SU-DHL-6 (cell line): ENCODE measurements around the gene C2CD4A.

Experiments used
- H2AFZ ChIP-seq: fragments of 200-600 bp; sonication (generic); 2 replicates; pipeline ENCODE4 v1.6.1; 2014; ENCODE audit warnings: low read depth, mild to moderate bottlenecking, moderate library complexity, mixed read lengths, antibody characterized with exemption, low read length; ENCODE audit not compliant: severe bottlenecking
- H3F3A ChIP-seq: fragments of 200-600 bp; shearing (Covaris generic); 2 replicates; pipeline ENCODE4 v1.6.0; 2016; ENCODE audit warnings: antibody characterized with exemption, mild to moderate bottlenecking; ENCODE audit not compliant: insufficient read depth
- H3K27ac ChIP-seq: fragments of 200-600 bp; sonication (generic); 2 replicates; pipeline ENCODE4 v1.5.1; 2016; ENCODE audit warnings: low read depth, mild to moderate bottlenecking, low read length, moderate library complexity, mixed read lengths
- H3K27me3 ChIP-seq: fragments of 200-600 bp; sonication (generic), shearing (Covaris generic); 2 replicates; pipeline ENCODE4 v1.6.0; 2014; ENCODE audit warnings: mild to moderate bottlenecking, low read length
- H3K36me3 ChIP-seq: fragments of 200-600 bp; sonication (generic); 2 replicates; pipeline ENCODE4 v1.6.1; 2014; ENCODE audit warnings: mild to moderate bottlenecking, low read length, mixed read lengths
- H3K4me2 ChIP-seq: fragments of 300-600, 200-600 bp; shearing (Covaris generic), sonication (generic); 2 replicates; pipeline ENCODE4 v1.6.0; 2014; ENCODE audit warnings: low read length, low read depth, mild to moderate bottlenecking; ENCODE audit not compliant: poor library complexity, severe bottlenecking
- H3K4me3 ChIP-seq: fragments of 200-600 bp; sonication (generic); 2 replicates; pipeline ENCODE4 v1.5.1; 2014; ENCODE audit warnings: antibody characterized with exemption, low read length, mild to moderate bottlenecking, mixed read lengths; ENCODE audit not compliant: insufficient read depth, poor library complexity, severe bottlenecking
- H3K79me2 ChIP-seq: fragments of 200-600 bp; sonication (generic); 2 replicates; pipeline ENCODE4 v1.6.1; 2014; ENCODE audit warnings: mild to moderate bottlenecking, low read length, moderate library complexity; ENCODE audit not compliant: insufficient read depth
- H3K9ac ChIP-seq: fragments of 200-600 bp; sonication (generic); 2 replicates; pipeline ENCODE4 v1.7.0; 2014; ENCODE audit warnings: mild to moderate bottlenecking, low read length
- H3K9me2 ChIP-seq: fragments of 200-600 bp; sonication (generic); replicated peaks from 2 replicates; pipeline ENCODE4 v1.6.1; 2014; ENCODE audit warnings: low read length; ENCODE audit not compliant: insufficient read depth
- H3K9me3 ChIP-seq: fragments of 200-600 bp; sonication (generic); 2 replicates; pipeline ENCODE4 v1.6.1; 2014; ENCODE audit warnings: low read length, mixed read lengths; ENCODE audit not compliant: insufficient read depth
- H4K20me1 ChIP-seq: fragments of 200-600 bp; sonication (generic); 2 replicates; pipeline ENCODE4 v1.6.1; 2014; ENCODE audit warnings: low read depth, mild to moderate bottlenecking, antibody characterized with exemption, low read length, moderate library complexity, mixed read lengths
- EZH2phosphoT487 ChIP-seq: fragments of 200-600 bp; sonication (generic), shearing (Covaris generic); conservative IDR thresholded peaks from 2 replicates; pipeline ENCODE4 v1.6.1; 2018; ENCODE audit warnings: mild to moderate bottlenecking, antibody characterized with exemption, low read length, moderate library complexity, mixed read lengths
- TF ChIP-seq, protein P1 (sequence below): fragments of 200-600 bp; sonication (generic); IDR thresholded peaks from one replicate; pipeline ENCODE4 v1.5.1; 2017; ENCODE audit warnings: antibody characterized with exemption, mild to moderate bottlenecking, low read length, moderate library complexity; ENCODE audit not compliant: insufficient read depth, poor library complexity, severe bottlenecking

C2CD4A gene

DNA sequence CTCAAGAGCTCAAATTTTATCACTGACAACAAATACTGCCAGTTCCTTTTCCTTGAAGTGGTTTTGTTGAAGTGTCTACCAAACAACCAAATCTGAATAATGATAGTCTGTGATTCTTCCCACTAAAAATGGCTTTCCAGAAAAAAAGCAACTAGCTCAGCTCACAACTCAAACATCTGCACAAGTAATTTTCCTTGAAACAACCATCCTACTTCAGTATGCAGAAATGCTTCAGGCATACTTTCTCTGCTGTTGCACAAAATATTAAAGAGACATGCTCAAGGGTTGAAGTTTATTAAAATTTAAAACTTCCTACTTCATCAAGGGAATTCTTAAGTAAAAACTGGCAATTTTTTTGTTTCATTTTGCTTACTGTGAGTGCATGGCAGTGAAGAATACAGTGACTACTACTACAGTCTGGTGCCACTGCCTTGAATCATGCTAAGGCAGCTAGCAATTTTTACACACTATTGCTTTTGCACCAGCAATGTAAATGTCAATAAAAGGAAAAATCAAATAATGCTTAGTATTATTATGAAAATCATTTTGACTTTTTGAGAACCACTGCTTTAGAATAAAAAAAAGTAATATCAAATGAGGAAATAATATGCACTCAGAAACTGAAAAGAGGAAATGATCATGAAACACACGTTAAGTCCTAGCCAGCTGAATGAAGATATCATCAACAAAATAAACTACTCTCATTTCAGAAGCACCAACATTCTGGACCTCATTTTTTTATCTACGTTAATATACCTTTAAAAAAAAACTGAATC, 40.1 kb upstream of the C2CD4A start:
- TF ChIP-seq EZH2phosphoT487 = no peak
- TF ChIP-seq, protein P1, sequence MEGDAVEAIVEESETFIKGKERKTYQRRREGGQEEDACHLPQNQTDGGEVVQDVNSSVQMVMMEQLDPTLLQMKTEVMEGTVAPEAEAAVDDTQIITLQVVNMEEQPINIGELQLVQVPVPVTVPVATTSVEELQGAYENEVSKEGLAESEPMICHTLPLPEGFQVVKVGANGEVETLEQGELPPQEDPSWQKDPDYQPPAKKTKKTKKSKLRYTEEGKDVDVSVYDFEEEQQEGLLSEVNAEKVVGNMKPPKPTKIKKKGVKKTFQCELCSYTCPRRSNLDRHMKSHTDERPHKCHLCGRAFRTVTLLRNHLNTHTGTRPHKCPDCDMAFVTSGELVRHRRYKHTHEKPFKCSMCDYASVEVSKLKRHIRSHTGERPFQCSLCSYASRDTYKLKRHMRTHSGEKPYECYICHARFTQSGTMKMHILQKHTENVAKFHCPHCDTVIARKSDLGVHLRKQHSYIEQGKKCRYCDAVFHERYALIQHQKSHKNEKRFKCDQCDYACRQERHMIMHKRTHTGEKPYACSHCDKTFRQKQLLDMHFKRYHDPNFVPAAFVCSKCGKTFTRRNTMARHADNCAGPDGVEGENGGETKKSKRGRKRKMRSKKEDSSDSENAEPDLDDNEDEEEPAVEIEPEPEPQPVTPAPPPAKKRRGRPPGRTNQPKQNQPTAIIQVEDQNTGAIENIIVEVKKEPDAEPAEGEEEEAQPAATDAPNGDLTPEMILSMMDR = no peak
- no peaks in the 10 kb centered on the region for H3K9me3 ChIP-seq
- no peaks in the 10 kb centered on the region for H3K9me2 ChIP-seq
- no peak overlapping the region for H3K27ac ChIP-seq
- H3K27me3 ChIP-seq = no peaks in the 10 kb centered on the region
- no peaks in the 10 kb centered on the region for H4K20me1 ChIP-seq
- H3K36me3 ChIP-seq = peaks cover 22% of the 10 kb centered on the region
- no peak overlapping the region for H3K4me3 ChIP-seq
- no peak overlapping the region for H2AFZ ChIP-seq
- no peak overlapping the region for H3K4me2 ChIP-seq
- H3F3A ChIP-seq = no peaks in the 10 kb centered on the region
- no peaks in the 10 kb centered on the region for H3K79me2 ChIP-seq
- no peak overlapping the region for H3K9ac ChIP-seq

DNA sequence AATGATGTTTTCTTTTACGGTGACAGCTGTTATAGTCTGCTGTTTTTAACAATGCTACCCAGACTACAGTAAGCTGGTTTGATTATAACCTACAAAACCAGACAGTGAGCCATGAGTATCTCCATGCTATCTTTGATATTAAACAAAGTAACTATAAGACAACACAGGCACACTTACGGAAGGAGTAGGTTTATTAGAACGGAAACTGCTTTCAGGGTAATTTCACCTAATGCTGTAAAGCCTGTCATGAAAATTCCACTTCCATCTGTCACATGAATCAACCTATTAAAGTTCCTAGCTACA, 39.6 kb upstream of the C2CD4A start:
- H3K9ac ChIP-seq = no peak overlapping the region
- H3K4me3 ChIP-seq = no peak overlapping the region
- H3K9me2 ChIP-seq = no peaks in the 10 kb centered on the region
- no peak overlapping the region for H2AFZ ChIP-seq
- no peaks in the 10 kb centered on the region for H3K27me3 ChIP-seq
- no peak overlapping the region for H3K4me2 ChIP-seq
- peaks cover 22% of the 10 kb centered on the region for H3K36me3 ChIP-seq
- H3K79me2 ChIP-seq = no peaks in the 10 kb centered on the region
- H3F3A ChIP-seq = no peaks in the 10 kb centered on the region
- no peaks in the 10 kb centered on the region for H3K9me3 ChIP-seq
- TF ChIP-seq, protein P1 = no peak
- no peak for TF ChIP-seq EZH2phosphoT487
- no peaks in the 10 kb centered on the region for H4K20me1 ChIP-seq
- H3K27ac ChIP-seq = no peak overlapping the region

DNA sequence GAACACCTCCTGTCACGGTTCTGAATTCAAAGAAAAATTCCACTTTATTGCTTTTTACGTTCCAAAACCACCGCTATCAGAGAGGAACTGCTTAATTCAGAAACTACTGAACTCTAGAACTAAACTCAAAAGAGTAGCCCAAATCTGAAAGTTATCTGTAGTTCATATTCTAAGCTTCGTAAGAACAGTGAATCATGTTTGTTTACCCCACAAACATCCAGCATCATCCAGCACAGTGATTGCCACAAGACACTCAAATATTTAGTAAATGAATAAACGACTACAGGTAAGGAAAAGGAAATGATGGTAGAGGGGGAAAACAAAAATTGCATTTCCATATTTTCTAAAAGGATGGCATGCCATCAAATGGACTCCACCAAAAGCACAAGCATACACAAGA, 38.9 kb upstream of the C2CD4A start:
- no peak overlapping the region for H2AFZ ChIP-seq
- no peak overlapping the region for H3K9ac ChIP-seq
- no peaks in the 10 kb centered on the region for H3K79me2 ChIP-seq
- H3K36me3 ChIP-seq = peaks cover 22% of the 10 kb centered on the region
- no peaks in the 10 kb centered on the region for H3K27me3 ChIP-seq
- no peak overlapping the region for H3K27ac ChIP-seq
- H3F3A ChIP-seq = no peaks in the 10 kb centered on the region
- TF ChIP-seq, protein P1 = no peak
- TF ChIP-seq EZH2phosphoT487 = no peak
- no peaks in the 10 kb centered on the region for H4K20me1 ChIP-seq
- no peaks in the 10 kb centered on the region for H3K9me3 ChIP-seq
- no peak overlapping the region for H3K4me2 ChIP-seq
- no peaks in the 10 kb centered on the region for H3K9me2 ChIP-seq
- no peak overlapping the region for H3K4me3 ChIP-seq
